Measurements from ENCODE around the gene LARGE2. TPM values are rescaled to one million over a fixed set of nuclear protein-coding genes. Genes with fewer than 3 reads are reported as not detected.

Gene LARGE2
- total RNA-seq, 1 donor from 2014 or later = 0.36 TPM

GRCh38 chr11:45913942-45914635 is 8.4 kb upstream of the LARGE2 start:
- intact Hi-C loops (cut with micrococcal nuclease) = no loop called here

- intact Hi-C loops (cut with micrococcal nuclease) = no loop called here
These were observed 7.0 kb upstream of the LARGE2 start for GRCh38 chr11:45915446-45915845.

GRCh38 chr11:45917286-45917622 is 5.2 kb upstream of the LARGE2 start:
- intact Hi-C loops (cut with micrococcal nuclease) = no loop called here

GRCh38 chr11:45917623-45918330 is 4.7 kb upstream of the LARGE2 start, which contains the start of gene PEX16:
TSS of gene PEX16 (minus strand) at chr11:45917877. CDS start at chr11:45917811, 66 bp downstream.
- intact Hi-C loops (cut with micrococcal nuclease) = loop anchor here (1.0 to 2.0 kb wide), 8 partner anchors 18 to 783 kb away; partner anchors contain the start of genes ARHGAP1, CRY2, DGKZ and MAPK8IP1

- intact Hi-C loops (cut with micrococcal nuclease) = loop anchor here (1.0 to 2.0 kb wide), 8 partner anchors 19 to 782 kb away; partner anchors contain the start of genes ARHGAP1, CRY2, DGKZ and MAPK8IP1
These were observed 4.0 kb upstream of the LARGE2 start for GRCh38 chr11:45918331-45918941.

- intact Hi-C loops (cut with micrococcal nuclease) = loop anchor here (1.0 to 2.0 kb wide), 8 partner anchors 20 to 782 kb away; partner anchors contain the start of genes ARHGAP1, CRY2, DGKZ and MAPK8IP1
These were observed 3.3 kb upstream of the LARGE2 start for GRCh38 chr11:45918962-45919675.

- intact Hi-C loops (cut with micrococcal nuclease) = loop anchor here (2.0 kb wide), 4 partner anchors 35 to 781 kb away; partner anchors contain the start of genes ARHGAP1, DGKZ, MAPK8IP1 and PHF21A
These were observed 2.5 kb upstream of the LARGE2 start for GRCh38 chr11:45919806-45920530.

GRCh38 chr11:45920531-45921477 is 1.7 kb upstream of the LARGE2 start:
- intact Hi-C loops (cut with micrococcal nuclease) = no loop called here

GRCh38 chr11:45921561-45922424 is 663 bp upstream of the LARGE2 start:
- intact Hi-C loops (cut with micrococcal nuclease) = no loop called here

- intact Hi-C loops (cut with micrococcal nuclease) = no loop called here
These were observed 1.8 kb downstream of the LARGE2 start for GRCh38 chr11:45924036-45924915.

GRCh38 chr11:45924927-45925326 is 2.5 kb downstream of the LARGE2 start:
- intact Hi-C loops (cut with micrococcal nuclease) = no loop called here

GRCh38 chr11:45925550-45925949 is 3.1 kb downstream of the LARGE2 start:
- intact Hi-C loops (cut with micrococcal nuclease) = no loop called here

- intact Hi-C loops (cut with micrococcal nuclease) = no loop called here
These were observed 3.5 kb downstream of the LARGE2 start for GRCh38 chr11:45926001-45926401.

- intact Hi-C loops (cut with micrococcal nuclease) = no loop called here
These were observed 4.3 kb downstream of the LARGE2 start for GRCh38 chr11:45926536-45927331.

GRCh38 chr11:45927332-45927683 is 4.9 kb downstream of the LARGE2 start:
- intact Hi-C loops (cut with micrococcal nuclease) = no loop called here

- intact Hi-C loops (cut with micrococcal nuclease) = no loop called here
These were observed 5.4 kb downstream of the LARGE2 start for GRCh38 chr11:45927684-45928413.
